Stimulated activated CD4-positive, alpha-beta T cell treated with anti-CD3 and anti-CD28 coated beads, Interleukin-1b, Interleukin-23, amount 100 ng/mL, for 48 hours (primary cell): ENCODE measurements around the gene PSMB10.

Source experiments
- DNase-seq: peaks from one replicate; pipeline ENCODE4 v3.0.0-alpha.2; 2020

PSMB10 gene

GRCh38 chr16:67888331-67888730 is 48.3 kb downstream of the PSMB10 start:
- no peak for DNase-seq

GRCh38 chr16:67886387-67886786 is 50.3 kb downstream of the PSMB10 start:
- DNase-seq = no peak

GRCh38 chr16:67885976-67886375 is 50.7 kb downstream of the PSMB10 start:
- no peak for DNase-seq

GRCh38 chr16:67885545-67885944 is 51.1 kb downstream of the PSMB10 start:
- no peak for DNase-seq

- DNase-seq = no peak
These were observed 52.0 kb downstream of the PSMB10 start, which contains the start of gene NRN1L for GRCh38 chr16:67884684-67885083. NRN1L (plus strand) TSS chr16:67884885; CDS start chr16:67884904, 19 bp downstream.
